ENCODE measurements around the gene GNG7.
"Not testable (repeated sequence)": the region's sequence is repeated elsewhere in the genome, so short reads cannot be mapped to it uniquely, and the experiment has no call there.

Gene GNG7

GRCh38 chr19:2680808-2681207, 21.7 kb downstream of the GNG7 start:
- Histone ChIP-seq H3K27me3 (ENCODE audit: control insufficient read depth in 3 of 3, insufficient read depth in 3 of 3, low read depth in 1 of 3, low read length in 3 of 3) (no peaks in the 10 kb centered on the region), H3K4me3 (ENCODE audit: low read length in 2 of 2) (no peak overlapping the region), H3K79me1 (ENCODE audit: low read depth, low read length) (peaks cover 1% of the 10 kb centered on the region), H3K9me3 (replicated peaks in 1 of 2; ENCODE audit: control insufficient read depth in 2 of 2, insufficient read depth in 1 of 2, low read depth in 1 of 2, low read length in 2 of 2) (no peaks in the 10 kb centered on the region), H2BK15ac (ENCODE audit: low read length) (no peak overlapping the region), H3K14ac (ENCODE audit: low read length) (no peak overlapping the region), H3K4ac (ENCODE audit: low read length) (no peak overlapping the region), H3K18ac (ENCODE audit: low read length) (no peak overlapping the region), H3K27ac (replicated peaks; ENCODE audit: low read length) (no peak overlapping the region), H4K91ac (ENCODE audit: low read depth, low read length, poor library complexity) (no peak overlapping the region), H2AFZ (ENCODE audit: low read length) (no peak overlapping the region), H3K4me1 (ENCODE audit: control insufficient read depth in 2 of 2, insufficient read depth in 1 of 2, low read depth in 1 of 2, low read length in 2 of 2) (no peaks in the 10 kb centered on the region), H2AK5ac (ENCODE audit: low read depth, low read length) (no peak overlapping the region), H2BK5ac (ENCODE audit: low read length) (no peak overlapping the region), H2BK12ac (ENCODE audit: low read length) (no peak overlapping the region), H3K4me2 (ENCODE audit: insufficient read depth, low read length, poor library complexity, severe bottlenecking) (no peak overlapping the region), H4K8ac (ENCODE audit: low read depth, low read length) (no peak overlapping the region), H2BK120ac (ENCODE audit: low read depth, low read length) (no peak overlapping the region), H3K23ac (ENCODE audit: low read depth, low read length, poor library complexity) (no peak overlapping the region), H3K9ac (ENCODE audit: low read depth, low read length, poor library complexity) (no peak overlapping the region), H3K36me3 (replicated peaks in 1 of 2; ENCODE audit: control insufficient read depth in 2 of 2, insufficient read depth in 2 of 2, low read length in 2 of 2) (no peaks in the 10 kb centered on the region)
- no peak for DNase-seq (ENCODE audit: low spot score)
- WGBS, 2 donors (ENCODE audit: extremely low coverage in 2 of 2, insufficient read length in 2 of 2, insufficient replicate concordance in 1 of 2): no CpG with 5 or more reads among the region's 11 CpGs

- Histone ChIP-seq H2AK5ac (ENCODE audit: low read depth, low read length) (no peak overlapping the region), H2BK120ac (ENCODE audit: low read depth, low read length) (no peak overlapping the region), H3K23ac (ENCODE audit: low read depth, low read length, poor library complexity) (no peak overlapping the region)
Observed at GRCh38 chr19:2679439-2679838, 23.1 kb downstream of the GNG7 start.

GRCh38 chr19:2678948-2679347, 23.5 kb downstream of the GNG7 start:
- WGBS, 2 donors (ENCODE audit: extremely low coverage in 2 of 2, insufficient read length in 2 of 2, insufficient replicate concordance in 1 of 2): no CpG with 5 or more reads among the region's 5 CpGs
- not testable (repeated sequence) for H3K4me1 ChIP-seq (ENCODE audit: control insufficient read depth in 2 of 2, insufficient read depth in 1 of 2, low read depth in 1 of 2, low read length in 2 of 2); H4K8ac ChIP-seq (ENCODE audit: low read depth, low read length); H4K91ac ChIP-seq (ENCODE audit: low read depth, low read length, poor library complexity); H2AFZ ChIP-seq (ENCODE audit: low read length); H3K27ac ChIP-seq (replicated peaks; ENCODE audit: low read length); H3K4ac ChIP-seq (ENCODE audit: low read length); H2BK120ac ChIP-seq (ENCODE audit: low read depth, low read length); H3K27me3 ChIP-seq (ENCODE audit: control insufficient read depth in 3 of 3, insufficient read depth in 3 of 3, low read depth in 1 of 3, low read length in 3 of 3); H3K4me2 ChIP-seq (ENCODE audit: insufficient read depth, low read length, poor library complexity, severe bottlenecking); H3K4me3 ChIP-seq (ENCODE audit: low read length in 2 of 2); H2AK5ac ChIP-seq (ENCODE audit: low read depth, low read length); H2BK15ac ChIP-seq (ENCODE audit: low read length); H3K9me3 ChIP-seq (replicated peaks in 1 of 2; ENCODE audit: control insufficient read depth in 2 of 2, insufficient read depth in 1 of 2, low read depth in 1 of 2, low read length in 2 of 2); H3K9ac ChIP-seq (ENCODE audit: low read depth, low read length, poor library complexity); H3K18ac ChIP-seq (ENCODE audit: low read length); H3K36me3 ChIP-seq (replicated peaks in 1 of 2; ENCODE audit: control insufficient read depth in 2 of 2, insufficient read depth in 2 of 2, low read length in 2 of 2); H2BK12ac ChIP-seq (ENCODE audit: low read length); H3K14ac ChIP-seq (ENCODE audit: low read length); DNase-seq (ENCODE audit: low spot score); H2BK5ac ChIP-seq (ENCODE audit: low read length); H3K23ac ChIP-seq (ENCODE audit: low read depth, low read length, poor library complexity); H3K79me1 ChIP-seq (ENCODE audit: low read depth, low read length)

More at GRCh38 chr19:2679439-2679838, 23.1 kb downstream of the GNG7 start:
- Histone ChIP-seq H3K27me3 (ENCODE audit: control insufficient read depth in 3 of 3, insufficient read depth in 3 of 3, low read depth in 1 of 3, low read length in 3 of 3) (no peaks in the 10 kb centered on the region), H2AFZ (ENCODE audit: low read length) (no peak overlapping the region), H4K8ac (ENCODE audit: low read depth, low read length) (no peak overlapping the region), H3K9ac (ENCODE audit: low read depth, low read length, poor library complexity) (no peak overlapping the region), H3K9me3 (replicated peaks in 1 of 2; ENCODE audit: control insufficient read depth in 2 of 2, insufficient read depth in 1 of 2, low read depth in 1 of 2, low read length in 2 of 2) (no peaks in the 10 kb centered on the region), H3K14ac (ENCODE audit: low read length) (no peak overlapping the region), H3K27ac (replicated peaks; ENCODE audit: low read length) (no peak overlapping the region), H3K36me3 (replicated peaks in 1 of 2; ENCODE audit: control insufficient read depth in 2 of 2, insufficient read depth in 2 of 2, low read length in 2 of 2) (no peaks in the 10 kb centered on the region), H2BK5ac (ENCODE audit: low read length) (no peak overlapping the region), H3K4ac (ENCODE audit: low read length) (no peak overlapping the region), H3K4me3 (ENCODE audit: low read length in 2 of 2) (no peak overlapping the region), H2BK15ac (ENCODE audit: low read length) (no peak overlapping the region), H3K4me1 (ENCODE audit: control insufficient read depth in 2 of 2, insufficient read depth in 1 of 2, low read depth in 1 of 2, low read length in 2 of 2) (no peaks in the 10 kb centered on the region), H4K91ac (ENCODE audit: low read depth, low read length, poor library complexity) (no peak overlapping the region), H3K79me1 (ENCODE audit: low read depth, low read length) (no peaks in the 10 kb centered on the region), H3K4me2 (ENCODE audit: insufficient read depth, low read length, poor library complexity, severe bottlenecking) (no peak overlapping the region), H3K18ac (ENCODE audit: low read length) (no peak overlapping the region), H2BK12ac (ENCODE audit: low read length) (no peak overlapping the region)
- no CpG with 5 or more reads among the region's 2 CpGs for WGBS, 2 donors (ENCODE audit: extremely low coverage in 2 of 2, insufficient read length in 2 of 2, insufficient replicate concordance in 1 of 2)
- no peak for DNase-seq (ENCODE audit: low spot score)

GRCh38 chr19:2678044-2678671, 24.3 kb downstream of the GNG7 start:
- Histone ChIP-seq H3K79me1 (ENCODE audit: low read depth, low read length) (no peaks in the 10 kb centered on the region), H3K4ac (ENCODE audit: low read length) (no peak overlapping the region), H4K91ac (ENCODE audit: low read depth, low read length, poor library complexity) (no peak overlapping the region), H3K4me2 (ENCODE audit: insufficient read depth, low read length, poor library complexity, severe bottlenecking) (no peak overlapping the region), H2BK5ac (ENCODE audit: low read length) (no peak overlapping the region), H3K4me1 (ENCODE audit: control insufficient read depth in 2 of 2, insufficient read depth in 1 of 2, low read depth in 1 of 2, low read length in 2 of 2) (no peaks in the 10 kb centered on the region), H3K18ac (ENCODE audit: low read length) (no peak overlapping the region), H2BK12ac (ENCODE audit: low read length) (no peak overlapping the region), H3K23ac (ENCODE audit: low read depth, low read length, poor library complexity) (no peak overlapping the region), H2AK5ac (ENCODE audit: low read depth, low read length) (no peak overlapping the region), H2BK15ac (ENCODE audit: low read length) (no peak overlapping the region), H3K27me3 (ENCODE audit: control insufficient read depth in 3 of 3, insufficient read depth in 3 of 3, low read depth in 1 of 3, low read length in 3 of 3) (no peaks in the 10 kb centered on the region), H3K9me3 (replicated peaks in 1 of 2; ENCODE audit: control insufficient read depth in 2 of 2, insufficient read depth in 1 of 2, low read depth in 1 of 2, low read length in 2 of 2) (no peaks in the 10 kb centered on the region), H4K8ac (ENCODE audit: low read depth, low read length) (no peak overlapping the region), H3K14ac (ENCODE audit: low read length) (no peak overlapping the region), H2AFZ (ENCODE audit: low read length) (no peak overlapping the region), H3K36me3 (replicated peaks in 1 of 2; ENCODE audit: control insufficient read depth in 2 of 2, insufficient read depth in 2 of 2, low read length in 2 of 2) (no peaks in the 10 kb centered on the region), H3K27ac (replicated peaks; ENCODE audit: low read length) (no peak overlapping the region), H2BK120ac (ENCODE audit: low read depth, low read length) (no peak overlapping the region), H3K9ac (ENCODE audit: low read depth, low read length, poor library complexity) (no peak overlapping the region), H3K4me3 (ENCODE audit: low read length in 2 of 2) (no peak overlapping the region)
- DNase-seq (ENCODE audit: low spot score): no peak
- no CpG with 5 or more reads among the region's 8 CpGs for WGBS, 2 donors (ENCODE audit: extremely low coverage in 2 of 2, insufficient read length in 2 of 2, insufficient replicate concordance in 1 of 2)

Data from neuronal stem cell (in vitro differentiated cells).